PC-3 (cell line): ENCODE results near the gene MRC1. TPM values are rescaled to one million over a fixed set of nuclear protein-coding genes. Genes with fewer than 3 reads are reported as not detected.
A peak's percentile ranks its signal among the peaks of the same experiment; 100 is the strongest.

Experiments
- ATAC-seq: fragments of 200-7000 bp; cut with Tn5 transposase; 2 replicates; pipeline ENCODE4 v1.9.1; 2020; ENCODE audit warnings: mild to moderate bottlenecking, moderate library complexity
- BruUV-seq: library from RNA; stranded (reverse); fragments of 400-500 nt; replicated peaks from 2 replicates; lab custom pipeline; 2021; lab: Mats Ljungman, UMichigan
- CTCF ChIA-PET: fragments of 300-600 bp; sonication (Branson Sonifier 250); formaldehyde crosslinking; loops from one replicate; lab custom pipeline; 2022; ENCODE audit warnings: antibody characterized with exemption; lab: Charles Lee
- POLR2A ChIA-PET: fragments of 300-600 bp; sonication (Branson Sonifier 250); formaldehyde crosslinking; loops from one replicate; lab custom pipeline; 2022; ENCODE audit warnings: antibody characterized with exemption; ENCODE audit not compliant: unreplicated experiment; lab: Charles Lee
- DNase-seq: peaks from one replicate; pipeline ENCODE4 v3.0.0-alpha.2; 2015
- H2AFZ ChIP-seq: fragments of 300-600 bp; sonication (generic); 2 replicates; pipeline ENCODE4 v1.6.0; 2016; ENCODE audit warnings: antibody characterized with exemption, low read length
- H3F3A ChIP-seq: fragments of 300-600 bp; sonication (generic); one replicate; pipeline ENCODE4 v1.6.0; 2017; ENCODE audit warnings: antibody characterized with exemption, low read length, control low read depth, mild to moderate bottlenecking; ENCODE audit not compliant: unreplicated experiment
- H3K27ac ChIP-seq: fragments of 300-600 bp; sonication (generic); 2 replicates; pipeline ENCODE4 v1.5.1; 2016; ENCODE audit warnings: mild to moderate bottlenecking, low read length
- H3K27me3 ChIP-seq: fragments of 300-600 bp; sonication (generic); 2 replicates; pipeline ENCODE4 v1.6.1; 2016; ENCODE audit warnings: low read length, mixed read lengths
- H3K36me3 ChIP-seq: fragments of 300-600 bp; sonication (generic); 2 replicates; pipeline ENCODE4 v1.6.1; 2016; ENCODE audit warnings: low read depth, mixed run types, low read length, mixed read lengths
- H3K4me1 ChIP-seq: fragments of 300-600 bp; sonication (generic); 2 replicates; pipeline ENCODE4 v1.5.1; 2016; ENCODE audit warnings: low read length; ENCODE audit not compliant: insufficient read depth
- H3K4me2 ChIP-seq: fragments of 300-600 bp; sonication (generic); 2 replicates; pipeline ENCODE4 v1.6.0; 2016; ENCODE audit warnings: low read length
- H3K4me3 ChIP-seq: fragments of 300-600 bp; sonication (generic); 2 replicates; pipeline ENCODE4 v1.5.1; 2016; ENCODE audit warnings: mild to moderate bottlenecking, low read length, mixed read lengths
- H3K79me2 ChIP-seq: fragments of 300-600 bp; sonication (generic); 2 replicates; pipeline ENCODE4 v1.6.1; 2017; ENCODE audit warnings: low read length, mixed read lengths
- H3K9ac ChIP-seq: fragments of 300-600 bp; sonication (generic); 2 replicates; pipeline ENCODE4 v1.6.0; 2016; ENCODE audit warnings: mild to moderate bottlenecking, low read length
- H3K9me2 ChIP-seq: fragments of 300-600 bp; sonication (generic); replicated peaks from 2 replicates; pipeline ENCODE4 v1.6.1; 2016; ENCODE audit warnings: mixed run types, low read length, mixed read lengths
- H3K9me3 ChIP-seq: fragments of 300-600 bp; sonication (generic); 2 replicates; pipeline ENCODE4 v1.6.1; 2016; ENCODE audit warnings: low read length, mixed read lengths
- H4K20me1 ChIP-seq: fragments of 300-600 bp; sonication (generic); 2 replicates; pipeline ENCODE4 v1.6.1; 2016; ENCODE audit warnings: low read length, mixed read lengths
- CTCF ChIP-seq: fragments of 300-600 bp; sonication (generic); conservative IDR thresholded peaks from 2 replicates; pipeline ENCODE4 v1.5.1; 2017; ENCODE audit warnings: antibody characterized with exemption, low read depth, mild to moderate bottlenecking, low read length
- EZH2 ChIP-seq: fragments of 300-600 bp; sonication (generic); IDR thresholded peaks from one replicate; pipeline ENCODE4 v1.6.1; 2017; ENCODE audit warnings: antibody characterized with exemption, mild to moderate bottlenecking, low read length; ENCODE audit not compliant: unreplicated experiment
- EZH2phosphoT487 ChIP-seq: fragments of 300-600 bp; sonication (generic); IDR thresholded peaks from 2 replicates; pipeline ENCODE4 v1.6.1; 2018; ENCODE audit warnings: mild to moderate bottlenecking, antibody characterized with exemption, low read length, borderline replicate concordance
- intact Hi-C: fragments of 100-400 bp; cut with micrococcal nuclease; formaldehyde crosslinking; loops from 2 replicates; pipeline ENCODE4 v1.9.0; 2023
- total RNA-seq: library from RNA; depleted of rRNA; stranded (reverse); fragments of >200 nt; gene quantifications from 2 replicates; pipeline ENCODE4 v1.2.3, GENCODE V29; 2014

Gene MRC1
- total RNA-seq, 1 experiment from 2014 or later = not detected

GRCh38 chr10:17888189-17888588 is 79.0 kb downstream of the MRC1 start:
- no peak for ATAC-seq
- ChIA-PET POLR2A (no interaction called here), CTCF (no interaction called here)
- no peak overlapping the region for H3K4me2 ChIP-seq
- H3K9me3 ChIP-seq = no peaks in the 10 kb centered on the region
- DNase-seq = no peak
- intact Hi-C loops = no loop called here
- no peaks in the 10 kb centered on the region for H3K27me3 ChIP-seq
- no peak overlapping the region for H2AFZ ChIP-seq
- no peaks in the 10 kb centered on the region for H3K36me3 ChIP-seq
- no peak overlapping the region for H3K4me3 ChIP-seq
- no peaks in the 10 kb centered on the region for H4K20me1 ChIP-seq
- no TSS peak for BruUV-seq
- no peaks in the 10 kb centered on the region for H3K79me2 ChIP-seq
- no peaks in the 10 kb centered on the region for H3F3A ChIP-seq
- no peaks in the 10 kb centered on the region for H3K9me2 ChIP-seq
- H3K9ac ChIP-seq = no peak overlapping the region
- H3K4me1 ChIP-seq = no peaks in the 10 kb centered on the region
- H3K27ac ChIP-seq = no peak overlapping the region
- no peak for TF ChIP-seq CTCF
- TF ChIP-seq EZH2 = no peak

GRCh38 chr10:17891435-17891834 is 82.3 kb downstream of the MRC1 start:
- H3K27me3 ChIP-seq = no peaks in the 10 kb centered on the region
- no peak for TF ChIP-seq EZH2phosphoT487
- TF ChIP-seq CTCF = no peak
- no peak for TF ChIP-seq EZH2
- intact Hi-C loops = no loop called here
- H3K4me3 ChIP-seq = no peak overlapping the region
- no peak overlapping the region for H3K4me2 ChIP-seq
- no peaks in the 10 kb centered on the region for H3K36me3 ChIP-seq
- no peaks in the 10 kb centered on the region for H3K9me2 ChIP-seq
- H3K79me2 ChIP-seq = no peaks in the 10 kb centered on the region
- H3K9me3 ChIP-seq = no peaks in the 10 kb centered on the region
- no peaks in the 10 kb centered on the region for H4K20me1 ChIP-seq
- H3F3A ChIP-seq = no peaks in the 10 kb centered on the region
- ATAC-seq (no peak), DNase-seq (no peak)
- H3K4me1 ChIP-seq = no peaks in the 10 kb centered on the region
- H2AFZ ChIP-seq = no peak overlapping the region
- no peak overlapping the region for H3K27ac ChIP-seq
- H3K9ac ChIP-seq = no peak overlapping the region
- CTCF ChIA-PET = no interaction called here
- BruUV-seq = no TSS peak
- POLR2A ChIA-PET = no interaction called here

- CTCF ChIA-PET = no interaction called here
- Histone ChIP-seq H2AFZ (no peak overlapping the region), H3K27me3 (no peaks in the 10 kb centered on the region), H3K36me3 (no peaks in the 10 kb centered on the region), H3K4me2 (0 out of 2 replicates have a peak overlapping the region, but pooled peaks have one; percentile 17), H3K9me3 (no peaks in the 10 kb centered on the region), H3K79me2 (no peaks in the 10 kb centered on the region), H3K9me2 (no peaks in the 10 kb centered on the region), H3K27ac (no peak overlapping the region), H3F3A (no peaks in the 10 kb centered on the region), H3K4me3 (no peak overlapping the region), H3K4me1 (peaks cover 10% of the 10 kb centered on the region; the same call in 1 of the 2 replicates), H3K9ac (no peak overlapping the region), H4K20me1 (no peaks in the 10 kb centered on the region)
- intact Hi-C loops = no loop called here
- no peak for ATAC-seq
- BruUV-seq = no TSS peak
- DNase-seq = no peak
- no peak for TF ChIP-seq EZH2
- TF ChIP-seq CTCF = no peak
- POLR2A ChIA-PET = interaction anchor here (0.6 kb wide), 1 partner anchor 31 kb away, joined by 3 read pairs; no protein-coding TSS in a partner anchor
Observed at GRCh38 chr10:17904564-17904963, 95.4 kb downstream of the MRC1 start.
